ENCODE results near the gene CHDH.

DNA sequence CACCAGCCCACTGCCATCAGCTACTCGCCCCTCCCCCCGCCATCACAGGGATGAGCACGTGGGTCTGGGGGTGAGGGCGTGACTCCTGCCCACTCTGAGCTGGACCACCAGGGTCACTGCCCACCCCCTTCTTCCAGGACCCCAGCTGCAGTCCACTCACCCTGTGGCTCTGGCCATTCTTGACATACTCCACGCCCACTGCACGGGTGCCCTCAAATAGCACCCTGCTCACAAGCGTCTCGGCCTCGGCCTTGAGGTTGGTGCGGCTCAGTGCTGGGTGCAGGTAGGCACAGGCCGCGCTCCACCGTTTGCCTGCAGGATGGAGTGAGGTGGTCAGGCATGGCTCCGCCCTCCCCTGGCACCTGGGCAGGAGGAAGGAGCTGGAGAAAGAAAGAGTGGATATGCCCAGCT lies 23.9 kb downstream of the CHDH start:
- no peak for TF ChIP-seq EZH2 (IDR thresholded peaks at IDR 0.05; ENCODE audit: borderline replicate concordance, insufficient read depth, low read depth, low read length, poor library complexity, severe bottlenecking)
- TF ChIP-seq, protein P1, sequence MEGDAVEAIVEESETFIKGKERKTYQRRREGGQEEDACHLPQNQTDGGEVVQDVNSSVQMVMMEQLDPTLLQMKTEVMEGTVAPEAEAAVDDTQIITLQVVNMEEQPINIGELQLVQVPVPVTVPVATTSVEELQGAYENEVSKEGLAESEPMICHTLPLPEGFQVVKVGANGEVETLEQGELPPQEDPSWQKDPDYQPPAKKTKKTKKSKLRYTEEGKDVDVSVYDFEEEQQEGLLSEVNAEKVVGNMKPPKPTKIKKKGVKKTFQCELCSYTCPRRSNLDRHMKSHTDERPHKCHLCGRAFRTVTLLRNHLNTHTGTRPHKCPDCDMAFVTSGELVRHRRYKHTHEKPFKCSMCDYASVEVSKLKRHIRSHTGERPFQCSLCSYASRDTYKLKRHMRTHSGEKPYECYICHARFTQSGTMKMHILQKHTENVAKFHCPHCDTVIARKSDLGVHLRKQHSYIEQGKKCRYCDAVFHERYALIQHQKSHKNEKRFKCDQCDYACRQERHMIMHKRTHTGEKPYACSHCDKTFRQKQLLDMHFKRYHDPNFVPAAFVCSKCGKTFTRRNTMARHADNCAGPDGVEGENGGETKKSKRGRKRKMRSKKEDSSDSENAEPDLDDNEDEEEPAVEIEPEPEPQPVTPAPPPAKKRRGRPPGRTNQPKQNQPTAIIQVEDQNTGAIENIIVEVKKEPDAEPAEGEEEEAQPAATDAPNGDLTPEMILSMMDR (IDR thresholded peaks at IDR 0.05) = no peak

All from B cell (primary cell).